GM19238 (cell line): ENCODE data around the gene GTF2I.
"Not testable (repeated sequence)": the region's sequence is repeated elsewhere in the genome, so short reads cannot be mapped to it uniquely, and the experiment has no call there.

ENCODE experiments used
- DNase-seq: peaks from one replicate; pipeline ENCODE4 v3.0.0; 2011; ENCODE audit warnings: low spot score; ENCODE audit not compliant: insufficient read length

GTF2I gene

DNA sequence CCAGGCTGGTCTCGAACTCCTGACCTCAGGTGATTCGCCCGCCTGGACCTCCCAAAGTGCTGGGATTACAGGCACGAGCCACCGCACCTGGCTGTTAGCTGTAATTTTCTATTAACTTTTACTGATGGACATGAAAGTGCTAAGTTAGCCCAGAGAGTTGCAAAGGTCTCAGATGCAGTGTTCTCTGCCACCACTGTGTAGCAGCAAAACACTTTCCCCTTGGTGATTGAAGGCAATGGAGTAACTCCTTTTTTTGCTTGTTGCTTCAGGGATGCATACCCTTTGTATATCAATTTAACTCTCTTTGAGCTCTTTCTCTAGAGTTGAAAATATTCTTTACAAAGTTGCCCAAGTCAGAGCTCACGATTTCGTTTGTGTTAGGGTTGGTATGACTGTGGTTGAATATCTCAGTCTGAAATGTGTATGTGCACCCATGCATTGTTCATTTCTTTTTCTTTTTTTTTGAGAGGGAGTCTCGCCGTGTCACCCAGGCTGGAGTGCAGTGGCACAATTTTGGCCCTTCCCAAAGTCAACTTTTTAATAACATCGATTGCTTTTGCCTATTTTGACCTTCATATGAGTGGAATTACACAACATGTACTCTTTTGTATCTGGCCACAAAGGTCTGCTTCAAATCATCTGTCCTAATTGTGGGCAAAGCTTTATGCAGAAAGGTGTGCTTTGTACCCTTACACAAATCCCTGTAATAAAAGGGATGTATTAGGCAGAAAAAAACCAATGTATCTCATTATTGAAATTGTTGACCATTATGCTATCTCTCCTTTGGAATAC is 52.6 kb downstream of the GTF2I start:
- DNase-seq: no peak

DNA sequence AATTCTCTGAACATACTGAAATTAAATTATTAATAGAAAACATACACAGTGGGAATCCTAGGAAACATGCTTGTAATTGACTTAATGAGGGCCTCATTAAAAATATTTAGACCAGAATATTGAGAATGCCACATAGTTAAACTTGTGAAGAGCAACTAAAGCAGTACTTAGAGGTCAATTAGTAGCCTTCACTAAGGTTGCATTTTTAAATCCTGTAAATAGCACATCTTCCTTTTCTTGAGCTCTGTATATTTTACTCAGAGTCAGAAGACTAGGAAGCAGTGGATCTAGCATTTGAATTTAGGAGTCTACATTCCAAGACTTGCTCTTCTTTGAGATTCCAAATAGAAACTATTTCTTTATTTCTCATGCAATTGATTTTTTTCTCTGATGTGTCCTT is 56.0 kb downstream of the GTF2I start:
- DNase-seq: no peak

DNA sequence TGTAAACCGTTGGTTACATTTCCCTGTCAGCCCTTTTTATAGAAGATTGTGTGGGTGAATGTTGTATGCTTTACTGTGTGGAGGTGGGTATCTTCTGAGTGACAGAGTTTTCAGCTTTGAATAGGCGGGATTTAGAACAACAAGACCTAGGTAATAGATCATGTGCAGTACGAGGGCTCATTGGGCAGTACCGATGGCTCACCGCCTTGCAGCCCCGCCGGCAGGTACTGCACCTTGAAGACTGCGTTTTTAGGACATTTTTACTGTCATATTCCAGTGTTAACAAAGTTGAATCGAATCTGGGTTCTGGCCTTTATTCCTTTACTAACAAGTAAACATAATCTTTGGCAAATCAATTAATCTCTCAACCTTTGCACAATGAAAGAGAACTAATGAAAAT is 60.4 kb downstream of the GTF2I start:
- DNase-seq: no peak

DNA sequence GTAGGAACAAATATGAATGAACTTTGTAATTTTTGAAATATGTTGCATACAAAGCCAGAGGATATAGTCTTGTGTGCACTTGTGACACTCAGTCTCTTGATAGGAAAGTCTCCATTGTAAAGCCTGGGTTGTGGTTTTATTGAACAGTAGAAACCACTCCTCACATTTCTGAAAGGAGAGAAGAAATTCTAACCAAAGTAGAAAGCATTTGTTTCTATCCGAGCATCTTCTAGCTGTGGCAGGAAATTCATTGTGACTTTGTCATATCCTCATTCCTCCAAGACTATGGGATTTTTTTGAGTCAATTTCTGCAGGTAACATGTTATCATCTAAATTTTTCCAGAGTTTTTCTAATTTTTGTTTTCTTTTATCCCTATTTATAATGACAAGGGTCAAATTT is 60.8 kb downstream of the GTF2I start:
- no peak for DNase-seq

DNA sequence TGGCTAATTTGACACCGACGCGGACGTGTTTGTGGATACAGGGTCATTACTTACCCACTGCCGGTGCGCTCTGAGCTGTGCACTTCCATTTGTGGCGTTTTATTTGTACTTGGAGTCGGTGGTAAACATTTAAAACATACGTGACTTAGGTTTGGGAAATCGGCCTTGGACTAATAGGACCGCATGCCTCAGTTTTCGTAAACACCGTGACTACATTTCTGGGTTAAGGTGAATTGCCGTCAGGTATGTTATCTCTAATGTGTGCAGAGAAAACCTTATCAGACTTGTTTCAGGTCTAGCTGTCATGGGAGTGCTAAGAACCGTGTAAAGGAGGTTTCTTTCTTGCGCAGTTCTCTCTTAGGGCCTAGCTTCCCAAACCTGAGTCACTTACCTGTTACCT is 64.6 kb downstream of the GTF2I start:
- DNase-seq: no peak

DNA sequence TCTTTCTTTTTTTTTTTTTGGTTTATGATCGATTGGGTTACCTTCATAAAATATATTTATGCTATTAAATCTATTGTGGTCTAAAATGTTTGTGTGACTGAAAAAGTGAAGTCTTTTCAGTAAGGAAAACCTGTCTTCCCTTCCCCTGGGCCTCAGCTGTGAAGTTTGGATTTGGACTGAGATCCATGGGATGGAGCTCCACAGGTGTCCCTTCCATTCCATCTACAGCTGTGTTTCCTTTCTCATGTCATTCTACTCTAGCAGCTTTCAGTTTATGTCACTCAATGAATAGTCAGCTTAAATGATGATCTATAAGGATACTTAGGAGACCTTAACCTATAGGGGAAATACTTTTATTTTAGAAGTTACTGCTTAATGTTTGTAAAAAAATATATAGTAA is 68.3 kb downstream of the GTF2I start:
- DNase-seq: no peak

DNA sequence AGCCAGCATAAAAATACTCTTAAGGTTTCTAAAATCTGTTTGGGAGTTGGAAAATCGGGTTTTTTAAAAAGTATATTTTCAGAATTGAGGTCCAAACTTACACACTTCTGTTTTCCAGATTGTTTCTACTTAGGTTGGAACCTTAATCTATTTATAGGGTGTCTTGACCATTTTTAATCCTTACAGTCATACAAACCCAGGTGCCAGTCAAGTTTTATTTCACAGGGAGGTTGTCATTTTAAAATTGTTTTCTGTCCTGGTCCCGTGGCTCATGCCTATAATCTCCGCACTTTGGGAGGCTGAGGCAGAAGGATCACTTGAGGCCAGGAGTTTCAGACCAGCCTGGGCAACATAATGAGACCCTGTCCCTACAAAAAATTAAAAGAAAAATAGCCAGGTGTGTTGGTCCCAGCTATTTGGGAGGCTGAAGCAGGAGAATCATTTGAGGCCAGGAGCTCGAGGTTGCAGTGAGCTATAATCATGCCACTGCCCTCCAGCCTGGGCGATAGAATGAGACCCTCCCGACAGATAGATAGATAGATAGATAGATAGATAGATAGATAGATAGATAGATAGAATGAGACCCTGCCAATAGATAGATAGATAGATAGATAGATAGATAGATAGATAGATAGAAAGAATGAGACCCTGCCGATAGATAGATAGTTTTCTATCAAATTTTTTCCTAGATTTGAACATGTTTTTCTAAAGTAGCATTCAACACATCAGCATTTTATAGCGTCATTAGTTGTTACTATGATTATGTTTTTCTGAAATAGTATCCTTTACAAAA is 69.0 kb downstream of the GTF2I start:
- no peak for DNase-seq

DNA sequence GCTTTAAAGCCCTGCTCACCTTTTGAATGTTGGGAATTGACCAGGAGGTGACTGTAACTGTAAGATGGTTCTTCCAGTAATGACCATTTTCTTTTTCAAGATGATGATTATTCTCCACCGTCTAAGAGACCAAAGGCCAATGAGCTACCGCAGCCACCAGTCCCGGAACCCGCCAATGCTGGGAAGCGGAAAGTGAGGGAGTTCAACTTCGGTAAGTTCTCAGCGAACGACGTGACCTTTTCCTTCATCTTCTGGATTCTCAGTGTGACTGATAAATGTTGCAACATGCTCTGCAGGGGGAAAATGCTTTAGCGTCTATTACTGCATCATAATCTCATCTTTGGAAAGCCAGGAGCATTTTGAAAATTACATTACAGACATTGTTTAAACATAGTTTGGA is 71.2 kb downstream of the GTF2I start:
- DNase-seq: not testable (repeated sequence)

DNA sequence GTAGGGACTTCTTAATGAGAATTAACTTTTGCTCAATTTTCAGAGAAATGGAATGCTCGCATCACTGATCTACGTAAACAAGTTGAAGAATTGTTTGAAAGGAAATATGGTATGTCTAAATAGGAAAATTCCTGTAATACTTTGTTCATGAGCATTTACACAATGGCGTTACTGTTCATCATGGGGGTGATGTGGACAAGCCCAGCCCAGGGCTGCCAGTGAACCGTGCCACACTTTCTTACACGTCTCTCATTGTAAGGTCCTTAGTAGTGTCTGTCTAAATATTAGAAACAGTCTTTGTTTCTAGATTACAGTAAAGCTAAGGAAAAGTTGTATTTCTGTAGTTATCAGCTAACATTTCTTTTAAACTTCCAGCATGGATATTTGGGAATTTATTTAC is 72.7 kb downstream of the GTF2I start:
- not testable (repeated sequence) for DNase-seq

DNA sequence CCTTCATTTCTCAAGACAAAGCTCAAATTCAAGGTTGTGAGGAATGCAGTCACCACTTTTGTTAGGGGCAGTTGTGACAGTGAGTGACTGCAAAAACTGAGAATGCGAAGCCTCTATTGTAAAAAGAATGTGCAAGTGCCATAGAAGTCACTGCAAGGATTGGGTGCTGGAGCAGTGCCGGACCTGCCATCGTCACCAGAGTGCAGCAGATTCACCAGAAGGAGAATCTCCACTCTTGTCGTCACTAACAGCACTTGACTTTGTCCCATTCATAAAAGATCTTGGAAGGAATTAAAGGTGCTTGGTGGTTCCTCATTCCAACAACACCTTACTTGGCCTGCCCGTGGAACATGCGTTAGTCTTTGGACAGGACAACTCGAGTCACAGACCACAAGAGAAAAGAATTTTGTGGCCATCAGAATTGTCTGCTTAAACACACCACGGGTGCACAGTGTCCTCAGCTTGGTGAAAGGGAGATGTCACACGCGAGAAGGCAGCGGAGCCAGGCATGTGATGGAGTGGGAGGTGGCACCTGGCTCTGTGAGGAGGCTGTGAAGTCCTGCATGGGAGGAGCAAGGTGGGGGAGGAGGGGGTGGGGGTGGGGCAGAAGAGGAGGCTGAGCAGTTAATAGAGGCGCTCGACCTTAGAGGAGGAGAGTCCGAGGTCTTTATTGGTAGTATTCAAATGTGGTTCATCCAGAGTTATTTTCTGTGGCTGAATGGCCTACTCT is 82.6 kb downstream of the GTF2I start:
- DNase-seq: not testable (repeated sequence)

DNA sequence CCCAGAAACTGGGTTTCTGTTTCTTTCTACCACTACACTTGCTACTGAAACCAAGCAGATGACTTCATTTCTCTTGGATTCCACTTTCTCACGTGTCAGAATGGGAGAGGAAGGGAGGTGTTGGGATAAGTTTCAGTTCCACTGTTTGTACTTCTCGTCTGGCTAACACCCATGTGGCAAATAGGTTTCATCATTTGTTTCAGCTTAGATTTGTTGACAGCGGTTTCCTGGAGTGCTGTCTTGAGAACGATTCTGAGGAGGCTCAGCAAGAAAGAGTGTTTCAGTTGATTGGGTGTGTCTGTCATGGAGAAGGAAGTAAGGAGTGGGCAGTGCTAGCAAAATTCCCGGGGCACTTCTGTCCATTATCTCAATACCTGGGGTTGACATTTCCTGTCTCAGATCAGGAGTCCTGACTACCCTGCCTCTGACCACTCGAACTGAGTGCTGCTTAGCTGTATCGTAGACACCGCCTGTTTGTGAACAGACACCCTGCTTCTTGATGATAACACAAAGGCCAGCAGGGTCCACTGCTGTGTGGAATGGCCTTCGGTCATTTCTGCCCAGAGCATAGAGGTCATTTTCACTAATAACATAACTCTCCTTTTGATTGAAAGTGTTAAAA is 86.5 kb downstream of the GTF2I start:
- DNase-seq: not testable (repeated sequence)

DNA sequence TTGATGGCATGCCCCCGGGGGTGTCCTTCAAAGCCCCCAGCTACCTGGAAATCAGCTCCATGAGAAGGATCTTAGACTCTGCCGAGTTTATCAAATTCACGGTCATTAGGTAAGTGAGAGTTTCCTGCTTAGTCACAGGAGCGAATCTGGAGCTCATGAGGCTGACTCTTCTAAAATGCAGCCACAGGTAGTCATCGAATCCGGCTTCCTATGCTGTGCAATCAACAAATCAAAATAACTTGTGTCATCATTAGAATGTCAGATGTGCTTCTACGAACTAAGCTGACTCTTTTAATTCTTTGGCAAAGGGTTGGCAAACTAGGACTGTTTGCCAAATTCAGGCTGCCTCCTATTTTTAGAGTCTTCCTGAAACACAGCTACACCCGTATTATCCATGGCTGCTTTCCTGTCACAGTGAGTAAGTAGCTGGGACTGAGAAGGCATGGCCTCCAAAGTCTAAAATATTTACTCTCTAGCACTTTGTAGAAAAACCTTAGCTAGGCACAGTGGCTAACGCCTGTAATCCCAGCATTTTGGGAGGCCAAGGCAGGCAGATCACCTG is 96.5 kb downstream of the GTF2I start:
- not testable (repeated sequence) for DNase-seq

DNA sequence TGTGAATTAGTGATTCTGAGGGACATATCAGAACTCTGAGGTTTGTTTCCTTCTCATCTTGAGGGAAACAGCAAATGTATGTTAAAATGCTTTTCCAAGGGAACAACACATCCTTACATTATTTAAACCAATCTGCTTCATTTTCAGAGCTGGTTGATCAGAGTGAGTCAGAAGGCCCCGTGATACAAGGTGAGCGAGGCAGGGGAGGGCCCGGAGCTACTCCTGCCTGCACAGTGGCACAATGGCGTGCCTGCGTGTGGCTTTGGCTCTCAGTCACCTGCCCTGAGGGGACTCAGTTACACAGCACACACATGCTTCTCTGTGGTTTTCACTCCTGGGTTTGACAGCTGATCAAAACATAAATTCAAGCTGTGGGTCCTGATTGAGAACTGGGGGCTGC is 99.2 kb downstream of the GTF2I start:
- not testable (repeated sequence) for DNase-seq

DNA sequence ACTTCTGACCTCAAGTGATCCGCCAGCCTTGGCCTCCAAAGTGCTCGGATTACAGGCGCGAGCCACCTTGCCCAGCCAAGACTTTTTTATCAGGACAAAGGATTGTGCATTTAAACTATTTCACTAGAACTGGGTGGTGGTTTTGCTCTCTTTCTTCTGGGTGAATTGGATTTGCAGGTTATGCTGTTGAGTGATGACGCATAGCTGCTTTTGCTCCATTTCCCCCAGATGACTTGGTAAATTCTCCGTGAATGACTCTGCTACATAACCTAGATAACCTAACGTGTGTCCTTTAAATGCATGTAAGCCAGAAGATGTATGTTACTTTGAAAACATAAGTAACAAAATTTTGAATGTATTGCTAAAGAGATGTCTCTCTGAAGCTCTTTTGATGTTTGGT is 100.8 kb downstream of the GTF2I start:
- not testable (repeated sequence) for DNase-seq

DNA sequence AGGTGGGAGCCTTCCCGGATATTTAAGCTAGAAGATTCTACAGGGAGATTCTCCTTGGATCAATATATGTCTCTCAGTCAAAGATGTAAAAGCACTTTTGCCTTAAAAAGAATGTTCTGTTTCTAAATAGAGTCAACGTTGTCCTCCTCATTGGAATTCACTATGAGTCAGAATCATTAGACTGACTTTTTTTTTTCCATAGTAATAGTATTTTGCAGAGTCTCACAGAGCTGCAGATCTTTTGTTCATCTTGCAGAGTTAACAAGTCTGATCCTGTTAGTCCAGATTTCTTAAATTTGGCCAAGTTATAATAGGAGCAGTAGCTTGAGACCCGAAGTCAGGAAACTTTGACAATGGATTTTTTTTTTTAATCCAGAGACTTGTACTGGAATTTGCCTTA is 101.5 kb downstream of the GTF2I start:
- not testable (repeated sequence) for DNase-seq

DNA sequence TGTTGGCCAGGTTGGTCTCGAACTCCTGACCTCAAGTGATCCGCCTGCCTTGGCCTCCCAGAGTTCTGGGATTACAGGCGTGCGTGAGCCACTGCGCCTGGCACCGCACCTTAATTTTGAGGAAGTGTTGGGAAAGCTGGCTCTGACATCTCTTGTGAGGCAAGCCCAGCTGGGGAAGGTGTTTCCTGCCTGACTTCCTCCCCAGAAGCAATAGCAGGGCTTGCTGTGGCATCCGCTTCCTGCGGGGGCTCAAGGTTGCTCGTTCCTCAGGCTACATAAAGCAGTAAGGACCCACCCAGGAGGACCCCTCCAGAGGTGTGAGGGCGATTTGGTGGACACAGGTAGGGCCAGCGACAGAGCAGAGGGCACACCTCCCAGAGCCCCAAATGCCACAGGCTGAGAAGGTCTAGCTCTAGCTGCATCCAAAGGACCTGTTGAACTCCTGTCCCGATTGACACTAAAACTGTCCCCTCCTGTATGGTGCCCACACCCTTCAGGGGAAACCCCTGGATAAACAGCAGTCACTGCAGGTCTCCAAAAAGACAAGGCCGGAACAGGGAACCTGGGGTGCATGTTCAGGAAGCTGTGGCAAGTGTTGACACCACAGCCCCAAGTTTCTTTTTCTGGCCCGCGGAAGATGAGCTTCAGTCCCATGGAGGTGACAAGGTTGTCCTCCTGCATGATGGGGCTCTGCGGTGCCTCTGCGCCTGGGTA is 107.8 kb downstream of the GTF2I start:
- DNase-seq: not testable (repeated sequence)

DNA sequence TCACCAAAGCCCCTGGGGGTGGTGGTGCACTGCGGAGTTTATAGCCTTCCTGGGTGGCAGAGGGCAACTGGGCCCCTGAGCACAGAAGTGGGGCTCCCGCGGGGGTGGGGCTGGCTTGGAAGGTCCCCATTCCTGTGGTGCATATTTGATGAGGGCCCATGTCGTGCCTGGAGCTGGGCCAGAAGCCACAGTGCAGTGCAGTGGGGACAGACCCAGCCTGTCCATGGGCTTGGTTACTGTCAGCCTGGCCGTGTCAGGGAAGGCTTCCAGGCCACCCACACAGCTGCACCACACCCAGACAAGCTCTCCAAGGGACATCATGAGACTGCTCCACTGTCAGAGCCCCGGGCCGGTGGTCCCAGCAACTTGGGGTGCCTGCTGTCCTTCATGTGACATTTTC is 109.0 kb downstream of the GTF2I start:
- not testable (repeated sequence) for DNase-seq

DNA sequence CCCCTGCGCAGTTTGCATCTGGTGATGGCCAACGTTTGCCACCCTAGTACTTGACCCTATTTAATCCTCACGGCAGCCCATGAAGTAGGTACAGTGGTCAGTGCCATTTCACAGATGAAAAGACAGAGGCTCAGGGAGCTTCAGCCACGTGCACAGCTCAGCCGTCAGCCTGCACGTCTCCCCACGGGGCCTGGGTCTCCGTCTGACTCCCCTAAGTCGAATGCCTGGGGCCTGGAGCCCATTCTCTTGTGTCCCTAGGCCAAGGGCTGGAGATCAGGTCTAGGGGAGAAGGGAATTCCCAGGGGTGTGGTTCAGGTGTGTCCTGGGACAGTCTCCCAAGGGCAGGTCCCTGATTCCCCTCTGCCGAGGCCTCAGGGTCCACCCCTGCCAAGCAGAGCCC is 109.5 kb downstream of the GTF2I start:
- not testable (repeated sequence) for DNase-seq

DNA sequence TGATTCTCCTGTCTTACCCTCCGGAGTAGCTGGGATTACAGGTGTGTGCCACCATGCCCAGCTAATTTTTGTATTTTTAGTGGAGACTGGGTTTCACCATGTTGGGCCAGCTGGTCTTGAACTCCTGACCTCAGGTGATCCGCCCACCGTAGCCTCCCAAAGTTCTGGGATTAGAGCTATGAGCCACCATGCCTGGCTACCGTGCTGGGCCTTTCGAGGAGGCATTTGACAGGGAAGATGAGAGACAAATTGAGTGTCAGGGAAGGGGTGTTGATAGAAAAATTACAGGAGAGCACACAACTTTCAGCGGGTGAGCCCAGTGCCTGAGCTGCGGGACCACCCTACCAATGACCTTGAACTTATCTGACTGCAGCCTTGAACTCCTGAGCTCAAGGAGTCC is 112.5 kb downstream of the GTF2I start:
- not testable (repeated sequence) for DNase-seq

DNA sequence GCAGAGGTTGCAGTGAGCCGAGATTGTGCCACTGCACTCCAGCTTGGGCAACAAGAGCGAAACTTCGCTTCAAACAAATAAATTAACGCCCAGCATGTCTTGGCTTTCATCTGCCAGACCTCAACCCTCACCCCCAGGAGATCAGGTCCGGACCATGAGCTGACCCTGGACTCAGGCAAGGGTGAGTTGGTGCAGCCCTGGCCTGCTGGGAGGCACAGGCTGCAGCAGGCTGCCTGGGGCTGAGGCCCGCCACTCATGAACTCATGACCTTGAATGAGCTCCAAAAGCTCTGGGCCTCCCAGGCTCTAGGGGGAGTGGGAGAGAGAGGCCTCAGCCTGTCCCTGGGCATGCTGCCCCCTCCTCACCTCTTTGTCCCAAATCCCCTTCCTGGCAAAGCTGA is 114.6 kb downstream of the GTF2I start:
- not testable (repeated sequence) for DNase-seq
